ENCODE data around the gene P2RX4.

DNA sequence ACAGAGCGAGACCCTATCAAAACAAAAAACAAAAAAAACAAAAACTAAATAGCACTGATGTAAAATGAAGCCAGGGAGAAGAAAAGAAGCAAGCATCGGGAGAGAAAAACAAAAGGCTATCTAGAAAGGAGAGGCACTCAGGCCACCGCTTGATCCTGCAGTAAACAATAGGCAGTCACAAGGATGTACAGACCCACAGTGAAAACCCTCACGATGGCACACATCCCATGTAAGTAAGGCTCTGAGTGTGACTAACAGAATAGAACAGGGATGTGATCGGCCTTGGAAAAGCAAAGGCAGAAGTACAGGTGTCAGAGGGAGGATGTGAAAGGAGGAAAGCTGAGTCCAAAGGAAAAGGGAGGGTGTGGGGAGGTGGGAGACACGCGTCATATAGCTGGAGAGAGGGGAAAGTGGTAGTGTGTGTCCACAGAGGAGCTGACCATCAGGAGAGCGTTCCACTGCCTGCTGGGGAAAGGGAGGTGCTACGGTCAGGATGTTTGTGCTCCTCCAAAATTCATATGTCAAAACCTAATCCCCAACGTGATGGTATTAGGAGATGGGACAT lies 55.1 kb downstream of the P2RX4 start:
- TF ChIP-seq, protein P1, sequence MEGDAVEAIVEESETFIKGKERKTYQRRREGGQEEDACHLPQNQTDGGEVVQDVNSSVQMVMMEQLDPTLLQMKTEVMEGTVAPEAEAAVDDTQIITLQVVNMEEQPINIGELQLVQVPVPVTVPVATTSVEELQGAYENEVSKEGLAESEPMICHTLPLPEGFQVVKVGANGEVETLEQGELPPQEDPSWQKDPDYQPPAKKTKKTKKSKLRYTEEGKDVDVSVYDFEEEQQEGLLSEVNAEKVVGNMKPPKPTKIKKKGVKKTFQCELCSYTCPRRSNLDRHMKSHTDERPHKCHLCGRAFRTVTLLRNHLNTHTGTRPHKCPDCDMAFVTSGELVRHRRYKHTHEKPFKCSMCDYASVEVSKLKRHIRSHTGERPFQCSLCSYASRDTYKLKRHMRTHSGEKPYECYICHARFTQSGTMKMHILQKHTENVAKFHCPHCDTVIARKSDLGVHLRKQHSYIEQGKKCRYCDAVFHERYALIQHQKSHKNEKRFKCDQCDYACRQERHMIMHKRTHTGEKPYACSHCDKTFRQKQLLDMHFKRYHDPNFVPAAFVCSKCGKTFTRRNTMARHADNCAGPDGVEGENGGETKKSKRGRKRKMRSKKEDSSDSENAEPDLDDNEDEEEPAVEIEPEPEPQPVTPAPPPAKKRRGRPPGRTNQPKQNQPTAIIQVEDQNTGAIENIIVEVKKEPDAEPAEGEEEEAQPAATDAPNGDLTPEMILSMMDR (conservative IDR thresholded peaks at IDR 0.05), result no peak
- TF ChIP-seq ZFX (IDR thresholded peaks at IDR 0.05), result no peak

Measured in C4-2B (cell line).